LNCaP clone FGC (cell line): ENCODE results near the gene ZFAND3.
"Not testable (repeated sequence)": the region's sequence is repeated elsewhere in the genome, so short reads cannot be mapped to it uniquely, and the experiment has no call there.

Source experiments
- DNase-seq: peaks from one replicate; pipeline ENCODE4 v3.0.0-alpha.2; 2011; ENCODE audit warnings: low read depth
- H3K4me3 ChIP-seq: 2 replicates; pipeline ENCODE4 v1.5.1; 2011; ENCODE audit warnings: mild to moderate bottlenecking, low read depth, low read length, control low read depth
- TF ChIP-seq, protein P1 (sequence below): IDR thresholded peaks from 2 replicates; pipeline ENCODE4 v1.5.1; 2012; ENCODE audit warnings: mild to moderate bottlenecking; ENCODE audit not compliant: control insufficient read depth, insufficient read depth; ENCODE audit errors: extremely low read depth

The ZFAND3 gene

GRCh38 chr6:37988127-37988526, 168.6 kb downstream of the ZFAND3 start:
- TF ChIP-seq, protein P1, sequence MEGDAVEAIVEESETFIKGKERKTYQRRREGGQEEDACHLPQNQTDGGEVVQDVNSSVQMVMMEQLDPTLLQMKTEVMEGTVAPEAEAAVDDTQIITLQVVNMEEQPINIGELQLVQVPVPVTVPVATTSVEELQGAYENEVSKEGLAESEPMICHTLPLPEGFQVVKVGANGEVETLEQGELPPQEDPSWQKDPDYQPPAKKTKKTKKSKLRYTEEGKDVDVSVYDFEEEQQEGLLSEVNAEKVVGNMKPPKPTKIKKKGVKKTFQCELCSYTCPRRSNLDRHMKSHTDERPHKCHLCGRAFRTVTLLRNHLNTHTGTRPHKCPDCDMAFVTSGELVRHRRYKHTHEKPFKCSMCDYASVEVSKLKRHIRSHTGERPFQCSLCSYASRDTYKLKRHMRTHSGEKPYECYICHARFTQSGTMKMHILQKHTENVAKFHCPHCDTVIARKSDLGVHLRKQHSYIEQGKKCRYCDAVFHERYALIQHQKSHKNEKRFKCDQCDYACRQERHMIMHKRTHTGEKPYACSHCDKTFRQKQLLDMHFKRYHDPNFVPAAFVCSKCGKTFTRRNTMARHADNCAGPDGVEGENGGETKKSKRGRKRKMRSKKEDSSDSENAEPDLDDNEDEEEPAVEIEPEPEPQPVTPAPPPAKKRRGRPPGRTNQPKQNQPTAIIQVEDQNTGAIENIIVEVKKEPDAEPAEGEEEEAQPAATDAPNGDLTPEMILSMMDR: no peak
- H3K4me3 ChIP-seq: no peak overlapping the region
- no peak for DNase-seq

- no peak for DNase-seq
- H3K4me3 ChIP-seq: no peak overlapping the region
- TF ChIP-seq, protein P1: no peak
Measured at GRCh38 chr6:37988696-37989095, 169.2 kb downstream of the ZFAND3 start.

GRCh38 chr6:37990762-37991525, 171.4 kb downstream of the ZFAND3 start:
- TF ChIP-seq, protein P1: no peak
- H3K4me3 ChIP-seq: no peak overlapping the region
- no peak for DNase-seq

GRCh38 chr6:37992749-37993148, 173.2 kb downstream of the ZFAND3 start:
- no peak overlapping the region for H3K4me3 ChIP-seq
- no peak for DNase-seq
- TF ChIP-seq, protein P1: no peak

- H3K4me3 ChIP-seq, DNase-seq: not testable (repeated sequence)
Measured at GRCh38 chr6:37993194-37993593, 173.7 kb downstream of the ZFAND3 start.

DNA sequence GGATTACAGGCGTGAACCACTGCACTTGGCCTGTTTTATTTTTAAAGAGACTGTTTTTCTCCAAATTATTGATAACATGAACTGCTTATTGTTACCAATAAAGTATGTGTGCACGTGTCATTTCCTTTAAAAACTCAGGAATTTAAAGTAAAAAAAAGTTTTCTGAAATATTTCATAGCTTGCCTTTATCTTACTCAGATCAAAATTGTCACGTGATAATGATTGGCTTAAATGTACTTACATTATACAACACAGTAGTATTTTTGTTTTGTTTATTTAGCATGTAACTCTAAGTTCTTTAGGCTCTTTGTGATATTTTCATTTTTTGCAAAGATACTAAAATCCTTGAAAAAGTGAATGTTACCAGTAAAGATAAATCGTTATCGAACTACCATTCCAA, 174.1 kb downstream of the ZFAND3 start:
- TF ChIP-seq, protein P1: no peak

DNA sequence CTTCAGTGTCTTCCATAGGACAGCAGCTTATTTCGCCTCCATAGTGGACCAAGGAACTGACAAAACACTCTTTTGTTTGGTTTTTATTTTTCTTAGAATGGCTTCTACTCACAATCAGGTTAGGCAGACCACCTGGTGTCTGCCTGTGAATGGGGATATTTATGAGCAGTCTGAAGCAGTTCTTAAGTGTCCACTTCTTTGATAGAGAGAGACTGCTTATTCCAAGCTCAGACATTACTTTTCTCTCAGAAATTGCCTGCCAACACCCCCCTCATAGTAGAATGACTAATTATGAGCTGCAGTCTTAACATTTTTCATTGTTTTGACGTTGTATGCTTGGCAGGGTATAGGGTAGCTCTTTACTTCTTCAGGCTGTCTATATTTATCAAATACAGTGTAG, 174.7 kb downstream of the ZFAND3 start:
- H3K4me3 ChIP-seq: no peak overlapping the region
- TF ChIP-seq, protein P1: no peak
- no peak for DNase-seq

More for the DNA sequence above, 174.1 kb downstream of the ZFAND3 start:
- H3K4me3 ChIP-seq: no peak overlapping the region
- no peak for DNase-seq
